Measurements from ENCODE around the gene LSS. TPM values are rescaled to one million over a fixed set of nuclear protein-coding genes. Genes with fewer than 3 reads are reported as not detected.
A peak's percentile ranks its signal among the peaks of the same experiment; 100 is the strongest.

LSS gene
- total and polyA plus RNA-seq, 5 donors from 2014 or later: 8.8 to 51.6 (median 13.3) TPM

DNA sequence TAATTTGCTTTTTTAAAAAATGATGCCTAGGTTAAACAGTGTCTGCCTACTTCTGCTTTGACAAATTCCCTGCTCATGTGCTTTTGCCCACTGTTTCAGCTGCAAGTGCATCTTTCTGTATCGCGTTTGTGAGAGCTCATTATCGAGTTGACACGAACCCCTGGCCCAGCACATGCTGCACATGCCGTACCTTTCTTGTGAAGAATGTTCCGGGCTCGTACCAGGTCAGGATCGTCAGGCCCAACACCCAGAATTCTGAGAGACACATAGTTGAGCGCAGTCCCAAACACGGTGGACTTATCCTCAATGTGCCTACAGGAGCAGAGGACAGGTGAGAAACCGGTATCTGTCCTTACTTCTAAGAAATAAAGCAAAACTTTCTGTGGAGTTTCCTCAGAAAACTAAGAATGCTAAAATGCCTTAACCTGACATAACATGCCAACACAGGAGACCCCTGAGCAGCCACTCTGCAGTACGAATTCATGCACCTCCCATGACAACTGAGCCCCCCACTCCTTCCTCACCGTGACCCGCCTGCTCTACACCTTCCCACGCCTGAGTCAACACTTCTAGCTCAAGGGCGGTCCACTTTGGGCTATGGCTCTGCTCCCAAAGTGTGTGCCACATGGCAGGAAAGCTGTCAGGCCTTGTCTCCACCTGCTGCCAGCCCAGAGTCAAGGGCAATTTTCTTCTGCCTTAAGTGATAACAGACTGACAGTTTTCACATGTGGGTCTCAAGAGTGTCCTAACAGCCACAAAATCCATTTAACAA lies 6.7 kb downstream of the LSS start:
- peaks cover 1% of the 10 kb centered on the region for H3K4me1 ChIP-seq (ENCODE audit: control insufficient read depth, insufficient read depth, low read length, poor library complexity, severe bottlenecking)
- ATAC-seq (ENCODE audit: low read depth in 2 of 2) (no peak), DNase-seq (no peak)
- H3K36me3 Mint-ChIP-seq: peaks cover 16% of the 10 kb centered on the region
- H3K36me3 ChIP-seq (ENCODE audit: control insufficient read depth, insufficient read depth, low read length): peaks cover 30% of the 10 kb centered on the region
- no peaks in the 10 kb centered on the region for H3K27me3 Mint-ChIP-seq
- peak overlapping the region in 1 of 3 donors; percentile 35 for H3K27ac Mint-ChIP-seq
- no peak overlapping the region for H3K4me3 ChIP-seq (ENCODE audit: low read depth, low read length)
- H3K4me1 Mint-ChIP-seq: peaks cover 0 to 19% (median 8%) of the 10 kb centered on the region in 4 donors
- no peaks in the 10 kb centered on the region for H3K27me3 ChIP-seq (ENCODE audit: control insufficient read depth, insufficient read depth, low read length)
- H3K4me3 Mint-ChIP-seq: peak overlapping the region in 1 of 4 donors; percentile 44
- no peak overlapping the region for H3K27ac ChIP-seq (ENCODE audit: insufficient read depth, low read length, poor library complexity, severe bottlenecking)
- H3K9me3 ChIP-seq (ENCODE audit: control insufficient read depth in 2 of 2, low read length in 2 of 2): no peaks in the 10 kb centered on the region
- H3K9me3 Mint-ChIP-seq: no peaks in the 10 kb centered on the region

DNA sequence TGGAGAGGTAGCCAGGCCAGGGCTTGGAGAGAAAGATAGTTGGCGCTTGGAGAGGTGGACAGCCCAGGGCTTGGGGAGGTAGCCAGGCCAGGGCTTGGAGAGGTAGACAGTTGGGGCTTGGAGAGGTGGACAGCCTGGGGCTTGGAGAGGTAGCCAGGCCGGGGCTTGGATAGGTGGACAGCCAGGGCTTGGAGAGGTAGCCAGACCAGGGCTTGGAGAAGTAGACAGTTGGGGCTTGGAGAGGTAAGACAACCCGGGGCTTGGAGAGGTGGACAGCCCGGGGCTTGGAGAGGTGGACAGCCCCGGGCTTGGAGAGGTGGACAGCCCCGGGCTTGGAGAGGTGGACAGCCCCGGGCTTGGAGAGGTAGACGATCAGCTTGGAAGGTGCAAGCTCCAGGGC lies 7.7 kb downstream of the LSS start:
- Mint-ChIP-seq H3K4me1 (peaks cover 0 to 9% (median 3%) of the 10 kb centered on the region in 4 donors), H3K36me3 (peaks cover 19% of the 10 kb centered on the region)
- ATAC-seq (ENCODE audit: low read depth in 2 of 2): no peak

DNA sequence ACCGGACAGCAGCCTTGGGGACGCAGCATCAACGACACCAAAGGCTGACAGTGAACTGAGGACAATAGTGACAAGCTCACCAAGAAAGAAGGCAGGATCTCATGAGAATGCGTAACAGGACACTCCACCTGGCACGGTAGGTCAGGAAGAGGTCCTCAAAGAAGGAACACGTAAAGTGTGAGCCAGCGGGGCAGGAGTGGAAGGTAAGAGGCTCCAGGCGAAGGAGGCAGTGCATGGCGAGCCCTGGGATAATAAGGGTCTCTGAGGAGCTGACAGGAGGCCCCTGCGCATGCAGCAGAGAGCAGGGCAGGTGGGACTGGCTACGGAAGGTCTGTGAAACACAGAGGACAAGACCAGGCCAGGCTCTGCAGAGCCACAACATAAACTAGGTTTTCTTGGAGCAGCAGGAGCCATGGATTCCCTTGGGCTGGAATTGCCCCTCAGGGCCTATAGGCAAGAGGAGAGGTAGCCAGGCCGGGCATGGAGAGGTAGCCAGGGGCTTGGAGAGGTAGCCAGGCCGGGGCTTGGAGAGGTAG lies 8.2 kb downstream of the LSS start:
- Histone ChIP-seq H3K27ac (ENCODE audit: insufficient read depth, low read length, poor library complexity, severe bottlenecking) (no peak overlapping the region), H3K36me3 (ENCODE audit: control insufficient read depth, insufficient read depth, low read length) (peaks cover 37% of the 10 kb centered on the region), H3K4me3 (ENCODE audit: low read depth, low read length) (no peak overlapping the region), H3K4me1 (ENCODE audit: control insufficient read depth, insufficient read depth, low read length, poor library complexity, severe bottlenecking) (no peaks in the 10 kb centered on the region), H3K9me3 (ENCODE audit: control insufficient read depth in 2 of 2, low read length in 2 of 2) (no peaks in the 10 kb centered on the region), H3K27me3 (ENCODE audit: control insufficient read depth, insufficient read depth, low read length) (no peaks in the 10 kb centered on the region)
- Mint-ChIP-seq H3K27me3 (no peaks in the 10 kb centered on the region), H3K4me3 (peak overlapping the region in 1 of 4 donors; percentile 9), H3K36me3 (peaks cover 17% of the 10 kb centered on the region), H3K27ac (peak overlapping the region in 1 of 3 donors; percentile 53), H3K9me3 (no peaks in the 10 kb centered on the region), H3K4me1 (peaks cover 0 to 5% (median 2%) of the 10 kb centered on the region in 4 donors)
- DNase-seq: no peak
- no peak for ATAC-seq (ENCODE audit: low read depth in 2 of 2)

More for the DNA sequence above, 7.7 kb downstream of the LSS start:
- no peak overlapping the region for H3K27ac Mint-ChIP-seq
- H3K27me3 ChIP-seq (ENCODE audit: control insufficient read depth, insufficient read depth, low read length): no peaks in the 10 kb centered on the region
- no peak overlapping the region for H3K4me3 ChIP-seq (ENCODE audit: low read depth, low read length)
- H3K27me3 Mint-ChIP-seq: no peaks in the 10 kb centered on the region
- H3K9me3 Mint-ChIP-seq: no peaks in the 10 kb centered on the region
- no peaks in the 10 kb centered on the region for H3K4me1 ChIP-seq (ENCODE audit: control insufficient read depth, insufficient read depth, low read length, poor library complexity, severe bottlenecking)
- H3K27ac ChIP-seq (ENCODE audit: insufficient read depth, low read length, poor library complexity, severe bottlenecking): no peak overlapping the region
- DNase-seq: no peak
- H3K36me3 ChIP-seq (ENCODE audit: control insufficient read depth, insufficient read depth, low read length): peaks cover 37% of the 10 kb centered on the region
- H3K4me3 Mint-ChIP-seq: peak overlapping the region in 1 of 4 donors; percentile 9
- no peaks in the 10 kb centered on the region for H3K9me3 ChIP-seq (ENCODE audit: control insufficient read depth in 2 of 2, low read length in 2 of 2)

DNA sequence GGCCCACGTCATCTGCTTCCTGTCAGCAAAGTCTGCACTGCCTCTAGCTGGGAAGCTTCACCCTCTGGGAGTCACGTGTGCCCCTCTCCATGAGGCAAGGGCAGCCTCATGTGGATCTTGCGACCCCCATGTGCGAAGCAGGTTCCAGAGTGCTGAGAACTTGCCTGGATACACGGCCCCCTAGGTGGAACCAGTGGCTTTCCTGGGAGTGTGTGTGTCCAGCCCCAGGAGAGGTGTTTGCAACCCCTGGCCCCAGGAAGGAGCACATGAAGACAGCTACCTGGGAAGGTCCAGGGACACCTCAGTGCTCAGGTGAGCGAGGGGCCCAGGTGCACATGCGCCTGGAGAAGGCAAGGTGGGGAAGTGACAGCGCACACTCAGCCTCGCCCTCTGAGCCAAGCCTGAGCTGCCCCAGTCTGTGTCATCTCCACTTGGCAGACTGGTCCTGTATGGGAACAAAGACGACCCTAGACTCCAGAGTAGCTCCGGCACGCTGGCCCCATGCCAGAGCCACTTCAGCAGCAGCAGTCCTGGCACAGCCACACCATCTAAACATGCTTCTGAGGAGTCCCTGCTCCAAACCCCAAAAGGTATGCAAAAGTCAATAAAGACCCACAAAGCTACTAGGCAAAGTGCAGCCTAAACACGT lies 8.9 kb downstream of the LSS start:
- Mint-ChIP-seq H3K27ac (no peak overlapping the region), H3K27me3 (no peaks in the 10 kb centered on the region), H3K4me1 (peaks cover 0 to 5% (median 2%) of the 10 kb centered on the region in 4 donors), H3K36me3 (peaks cover 16% of the 10 kb centered on the region), H3K4me3 (peak overlapping the region in 1 of 4 donors; percentile 9), H3K9me3 (no peaks in the 10 kb centered on the region)
- H3K36me3 ChIP-seq (ENCODE audit: control insufficient read depth, insufficient read depth, low read length): peaks cover 37% of the 10 kb centered on the region
- H3K27ac ChIP-seq (ENCODE audit: insufficient read depth, low read length, poor library complexity, severe bottlenecking): no peak overlapping the region
- H3K4me3 ChIP-seq (ENCODE audit: low read depth, low read length): no peak overlapping the region
- H3K4me1 ChIP-seq (ENCODE audit: control insufficient read depth, insufficient read depth, low read length, poor library complexity, severe bottlenecking): no peaks in the 10 kb centered on the region
- DNase-seq: no peak
- no peaks in the 10 kb centered on the region for H3K9me3 ChIP-seq (ENCODE audit: control insufficient read depth in 2 of 2, low read length in 2 of 2)
- no peaks in the 10 kb centered on the region for H3K27me3 ChIP-seq (ENCODE audit: control insufficient read depth, insufficient read depth, low read length)
- no peak for ATAC-seq (ENCODE audit: low read depth in 2 of 2)

DNA sequence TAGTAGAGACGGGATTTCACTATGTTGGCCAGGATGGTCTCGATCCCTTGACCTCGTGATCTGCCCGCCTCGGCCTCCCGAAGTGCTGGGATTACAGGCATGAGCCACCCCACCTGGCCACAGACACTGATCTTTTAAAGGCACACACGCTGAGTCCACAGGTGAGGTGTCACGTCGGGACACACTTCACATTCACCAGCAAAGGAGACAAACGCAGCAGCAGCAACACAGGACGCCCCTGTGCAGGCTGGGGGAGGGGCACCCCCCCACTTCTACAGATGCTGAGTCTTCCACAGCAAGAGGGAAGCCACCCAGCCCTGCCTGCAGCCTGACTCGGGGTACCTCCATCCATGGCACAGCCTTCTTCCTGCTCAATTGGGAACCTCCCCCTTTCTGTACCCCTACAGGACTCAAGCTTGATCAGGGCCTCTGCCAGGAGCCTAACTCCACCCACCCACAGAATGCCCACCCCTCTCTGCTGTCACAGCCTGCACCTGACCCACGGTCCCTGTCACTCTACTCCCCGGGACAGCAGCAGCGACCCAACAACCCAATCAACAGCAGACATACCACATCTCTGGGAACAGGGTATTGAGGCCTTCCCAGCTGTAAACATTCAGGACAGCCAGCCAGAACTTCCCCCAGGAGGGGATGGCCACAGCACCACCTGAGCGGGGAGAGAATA lies 9.5 kb downstream of the LSS start:
- Histone ChIP-seq H3K4me1 (ENCODE audit: control insufficient read depth, insufficient read depth, low read length, poor library complexity, severe bottlenecking) (no peaks in the 10 kb centered on the region), H3K4me3 (ENCODE audit: low read depth, low read length) (no peak overlapping the region), H3K36me3 (ENCODE audit: control insufficient read depth, insufficient read depth, low read length) (peaks cover 37% of the 10 kb centered on the region), H3K27ac (ENCODE audit: insufficient read depth, low read length, poor library complexity, severe bottlenecking) (no peak overlapping the region), H3K9me3 (ENCODE audit: control insufficient read depth in 2 of 2, low read length in 2 of 2) (no peaks in the 10 kb centered on the region), H3K27me3 (ENCODE audit: control insufficient read depth, insufficient read depth, low read length) (no peaks in the 10 kb centered on the region)
- H3K27me3 Mint-ChIP-seq: no peaks in the 10 kb centered on the region
- peaks cover 0 to 4% (median under 1%) of the 10 kb centered on the region in 4 donors for H3K4me1 Mint-ChIP-seq
- H3K4me3 Mint-ChIP-seq: no peak overlapping the region
- H3K9me3 Mint-ChIP-seq: no peaks in the 10 kb centered on the region
- ATAC-seq (ENCODE audit: low read depth in 2 of 2): no peak
- H3K27ac Mint-ChIP-seq: no peak overlapping the region
- no peak for DNase-seq
- peaks cover 16% of the 10 kb centered on the region for H3K36me3 Mint-ChIP-seq

DNA sequence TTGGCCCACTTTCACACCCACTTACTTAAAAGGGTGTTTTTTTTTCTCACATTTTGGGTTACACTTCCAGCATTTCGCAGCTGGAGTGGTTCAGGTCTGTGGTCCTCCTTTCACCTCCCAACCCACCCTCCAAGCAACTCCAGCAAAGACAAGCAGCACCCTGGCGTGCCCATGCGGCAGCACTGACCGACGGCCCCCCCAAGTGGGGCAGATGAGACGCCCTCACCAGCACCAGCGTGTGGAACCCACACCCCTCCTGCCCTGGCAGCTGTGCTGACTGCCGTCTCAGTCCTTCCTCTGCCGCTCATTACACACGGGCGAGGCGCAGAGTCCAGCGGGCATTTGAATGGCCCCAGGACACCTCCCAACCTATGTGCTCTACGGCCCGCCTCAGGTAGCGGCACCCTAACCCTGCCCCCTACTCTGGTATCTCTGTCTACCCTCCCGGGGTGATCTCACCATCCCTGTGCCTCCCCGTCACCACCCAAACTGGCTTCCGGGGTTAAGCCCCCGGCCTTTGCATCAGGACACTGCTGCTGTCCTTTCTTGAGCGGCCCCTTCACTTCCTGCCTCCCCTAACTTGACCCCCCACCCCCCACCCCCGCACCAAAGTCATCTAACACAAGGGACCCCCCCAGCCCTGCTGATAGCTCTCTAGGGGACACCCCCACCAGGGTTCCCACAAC lies 10.9 kb downstream of the LSS start:
- Mint-ChIP-seq H3K36me3 (peaks cover 20% of the 10 kb centered on the region), H3K9me3 (no peaks in the 10 kb centered on the region), H3K4me1 (peaks cover 0 to 4% (median under 1%) of the 10 kb centered on the region in 4 donors), H3K27ac (no peak overlapping the region), H3K4me3 (no peak overlapping the region), H3K27me3 (no peaks in the 10 kb centered on the region)
- Histone ChIP-seq H3K4me1 (ENCODE audit: control insufficient read depth, insufficient read depth, low read length, poor library complexity, severe bottlenecking) (no peaks in the 10 kb centered on the region), H3K36me3 (ENCODE audit: control insufficient read depth, insufficient read depth, low read length) (peaks cover 34% of the 10 kb centered on the region), H3K4me3 (ENCODE audit: low read depth, low read length) (no peak overlapping the region), H3K9me3 (ENCODE audit: control insufficient read depth in 2 of 2, low read length in 2 of 2) (no peaks in the 10 kb centered on the region), H3K27me3 (ENCODE audit: control insufficient read depth, insufficient read depth, low read length) (no peaks in the 10 kb centered on the region), H3K27ac (ENCODE audit: insufficient read depth, low read length, poor library complexity, severe bottlenecking) (no peak overlapping the region)
- DNase-seq (no peak), ATAC-seq (ENCODE audit: low read depth in 2 of 2) (no peak)

DNA sequence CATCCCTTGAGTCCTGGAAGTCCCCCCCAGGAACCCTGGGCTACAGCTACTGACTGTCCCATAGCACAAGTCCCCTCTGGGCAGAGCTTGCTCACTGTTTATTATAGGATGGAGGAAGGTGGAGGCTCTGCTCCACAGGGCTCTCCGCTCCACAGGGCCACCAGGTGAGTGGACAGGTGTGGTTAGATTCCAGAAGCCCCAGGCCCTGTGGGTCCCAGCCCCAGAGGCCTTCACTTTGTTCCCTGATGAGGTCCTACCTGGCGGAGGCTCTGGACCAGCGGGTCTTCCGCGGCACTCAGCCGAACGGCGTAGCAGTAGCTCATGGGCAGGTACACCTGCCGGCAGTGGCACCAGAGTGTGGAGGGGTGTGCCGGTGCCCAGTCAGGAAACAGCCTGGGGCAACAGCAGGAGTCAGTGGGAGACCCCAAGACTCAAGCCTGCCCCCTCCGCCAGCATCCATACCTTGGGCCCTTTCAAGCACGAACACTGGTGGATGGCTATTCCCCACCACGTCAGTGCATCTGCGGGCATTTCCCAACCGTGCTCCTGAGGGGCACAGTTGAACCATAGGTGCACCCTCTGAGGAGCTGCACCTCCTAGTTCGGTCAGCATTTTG lies 12.3 kb downstream of the LSS start:
- H3K27me3 ChIP-seq (ENCODE audit: control insufficient read depth, insufficient read depth, low read length): no peaks in the 10 kb centered on the region
- no peak overlapping the region for H3K4me3 ChIP-seq (ENCODE audit: low read depth, low read length)
- Mint-ChIP-seq H3K4me3 (no peak overlapping the region), H3K27ac (no peak overlapping the region), H3K36me3 (peaks cover 18% of the 10 kb centered on the region), H3K27me3 (no peaks in the 10 kb centered on the region), H3K4me1 (peaks cover 0 to 4% (median under 1%) of the 10 kb centered on the region in 4 donors), H3K9me3 (no peaks in the 10 kb centered on the region)
- H3K36me3 ChIP-seq (ENCODE audit: control insufficient read depth, insufficient read depth, low read length): peaks cover 22% of the 10 kb centered on the region
- ATAC-seq (ENCODE audit: low read depth in 2 of 2) (no peak), DNase-seq (no peak)
- no peak overlapping the region for H3K27ac ChIP-seq (ENCODE audit: insufficient read depth, low read length, poor library complexity, severe bottlenecking)
- no peaks in the 10 kb centered on the region for H3K9me3 ChIP-seq (ENCODE audit: control insufficient read depth in 2 of 2, low read length in 2 of 2)
- H3K4me1 ChIP-seq (ENCODE audit: control insufficient read depth, insufficient read depth, low read length, poor library complexity, severe bottlenecking): no peaks in the 10 kb centered on the region

Data from CD4-positive, CD25-positive, alpha-beta regulatory T cell (primary cell).